ENCODE measurements around the gene IQSEC3. TPM values are rescaled to one million over a fixed set of nuclear protein-coding genes. Genes with fewer than 3 reads are reported as not detected.
"Not testable (repeated sequence)": the region's sequence is repeated elsewhere in the genome, so short reads cannot be mapped to it uniquely, and the experiment has no call there.

The IQSEC3 gene
- total RNA-seq, 2 donors from 2014 or later, result 0.16 TPM; not detected in 1

GRCh38 chr12:182381-182892, 115.9 kb downstream of the IQSEC3 start:
- H3K4me1 ChIP-seq, result no peaks in the 10 kb centered on the region
- H3K9me3 ChIP-seq, result no peaks in the 10 kb centered on the region
- no peaks in the 10 kb centered on the region for H3K27me3 ChIP-seq
- H3K27ac ChIP-seq, result no peak overlapping the region
- no peak overlapping the region for H3K9ac ChIP-seq (ENCODE audit: low read depth in 2 of 2, low read length in 2 of 2)
- no peaks in the 10 kb centered on the region for H3K36me3 ChIP-seq
- intact Hi-C loops (cut with DNase I), result no loop called here
- no peak for TF ChIP-seq CTCF (IDR thresholded peaks at IDR 0.05)
- no peak for DNase-seq
- no peak overlapping the region for H3K4me3 ChIP-seq

DNA sequence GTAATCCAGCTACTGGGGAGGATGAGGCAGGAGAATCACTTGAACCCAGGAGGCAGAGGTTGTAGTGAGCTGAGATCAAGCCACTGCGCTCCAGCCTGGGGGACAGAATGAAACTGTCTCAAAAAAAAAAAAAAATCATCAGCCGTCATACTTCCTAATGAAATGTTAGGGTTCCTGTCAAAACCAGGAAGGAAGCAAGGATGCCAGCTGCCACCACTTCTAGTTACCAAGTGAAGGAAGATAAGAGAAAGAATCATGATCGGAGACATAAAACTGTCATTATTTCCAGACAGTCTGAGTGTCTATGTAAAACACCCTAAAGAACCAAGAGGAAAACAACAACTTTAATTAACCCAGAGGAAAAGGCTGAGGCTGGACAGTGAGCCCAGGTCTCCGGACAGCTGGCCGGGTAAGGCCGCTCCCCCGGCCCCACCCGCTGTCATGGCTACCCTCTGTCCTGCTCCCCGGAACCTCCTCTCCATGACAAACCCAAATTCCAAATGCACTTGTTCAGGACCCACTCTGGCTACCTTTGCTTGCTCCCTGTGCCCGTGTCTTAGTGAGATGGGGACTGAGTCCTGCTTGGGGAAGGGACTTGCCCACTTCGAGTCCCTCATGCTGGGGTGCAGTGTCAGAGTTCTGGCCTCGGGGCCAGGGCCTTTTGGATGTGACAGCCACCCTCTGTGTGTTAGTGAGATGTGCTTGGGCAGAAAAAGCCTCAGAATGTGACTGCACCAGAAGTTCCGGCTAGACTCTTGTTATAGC, 118.4 kb downstream of the IQSEC3 start:
- intact Hi-C loops (cut with DNase I), result no loop called here
- H3K27me3 ChIP-seq, result no peaks in the 10 kb centered on the region
- TF ChIP-seq CTCF (IDR thresholded peaks at IDR 0.05), result no peak
- H3K27ac ChIP-seq, result no peak overlapping the region
- no peaks in the 10 kb centered on the region for H3K4me1 ChIP-seq
- H3K36me3 ChIP-seq, result no peaks in the 10 kb centered on the region
- H3K9ac ChIP-seq (ENCODE audit: low read depth in 2 of 2, low read length in 2 of 2), result no peak overlapping the region
- H3K9me3 ChIP-seq, result no peaks in the 10 kb centered on the region
- DNase-seq, result no peak
- H3K4me3 ChIP-seq, result no peak overlapping the region

DNA sequence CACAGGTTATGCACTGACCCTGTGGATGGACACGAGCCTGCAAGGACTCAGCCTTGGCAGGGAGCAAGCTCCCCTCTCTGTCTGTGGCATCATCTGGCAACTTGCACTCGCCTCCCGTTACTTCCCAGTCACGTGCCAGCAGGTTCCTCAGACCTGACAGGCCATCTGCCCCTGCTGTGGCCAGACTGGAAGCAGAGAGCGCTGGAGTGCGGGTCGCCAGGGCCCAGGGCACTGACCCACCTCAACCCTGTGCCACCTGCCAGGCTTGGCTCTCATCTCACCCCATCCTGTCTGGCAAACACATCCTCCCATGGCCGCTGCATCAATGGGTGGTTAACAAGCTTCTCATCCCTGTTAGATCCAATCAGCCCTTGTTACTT, 119.0 kb downstream of the IQSEC3 start:
- no peaks in the 10 kb centered on the region for H3K4me1 ChIP-seq
- no peak overlapping the region for H3K4me3 ChIP-seq
- intact Hi-C loops (cut with DNase I), result no loop called here
- no peak for DNase-seq
- H3K27ac ChIP-seq, result no peak overlapping the region
- H3K9ac ChIP-seq (ENCODE audit: low read depth in 2 of 2, low read length in 2 of 2), result no peak overlapping the region
- TF ChIP-seq CTCF (IDR thresholded peaks at IDR 0.05), result no peak
- no peaks in the 10 kb centered on the region for H3K9me3 ChIP-seq
- H3K27me3 ChIP-seq, result no peaks in the 10 kb centered on the region
- no peaks in the 10 kb centered on the region for H3K36me3 ChIP-seq

- H3K9me3 ChIP-seq, result no peaks in the 10 kb centered on the region
- no peak for DNase-seq
- H3K4me1 ChIP-seq, result no peaks in the 10 kb centered on the region
- TF ChIP-seq CTCF (IDR thresholded peaks at IDR 0.05), result no peak
- H3K27ac ChIP-seq, result no peak overlapping the region
- intact Hi-C loops (cut with DNase I), result no loop called here
- no peaks in the 10 kb centered on the region for H3K36me3 ChIP-seq
- no peak overlapping the region for H3K9ac ChIP-seq (ENCODE audit: low read depth in 2 of 2, low read length in 2 of 2)
- no peaks in the 10 kb centered on the region for H3K27me3 ChIP-seq
- no peak overlapping the region for H3K4me3 ChIP-seq
Measured at GRCh38 chr12:186006-186625, 119.5 kb downstream of the IQSEC3 start.

GRCh38 chr12:187986-188909, 121.7 kb downstream of the IQSEC3 start:
- H3K27ac ChIP-seq; H3K4me1 ChIP-seq; H3K36me3 ChIP-seq; DNase-seq; H3K9me3 ChIP-seq; H3K9ac ChIP-seq (ENCODE audit: low read depth in 2 of 2, low read length in 2 of 2); H3K27me3 ChIP-seq; intact Hi-C loops (cut with DNase I): not testable (repeated sequence)
- H3K4me3 ChIP-seq, result peak overlapping the region; percentile 43

Measured in colonic mucosa (tissue), 4 donors.